Hepatocyte (in vitro differentiated cells): Measurements from ENCODE around the gene CNKSR1.

Experiments
- CTCF ChIP-seq: fragments of 200-600 bp; sonication (generic); IDR thresholded peaks from 2 replicates; pipeline ENCODE4 v1.5.1; 2016; ENCODE audit warnings: antibody characterized with exemption, mild to moderate bottlenecking; ENCODE audit not compliant: poor library complexity
- EZH2 ChIP-seq: fragments of 200-600 bp; sonication (generic); IDR thresholded peaks from 2 replicates; pipeline ENCODE4 v1.6.1; 2016; ENCODE audit warnings: antibody characterized with exemption, mild to moderate bottlenecking, borderline replicate concordance
- EZH2phosphoT487 ChIP-seq: fragments of 200-600 bp; sonication (generic); IDR thresholded peaks from one replicate; pipeline ENCODE4 v1.6.1; 2018; ENCODE audit warnings: antibody characterized with exemption, mild to moderate bottlenecking, low read depth, moderate library complexity; ENCODE audit not compliant: unreplicated experiment, severe bottlenecking

GRCh38 chr1:26169669-26170471, 7.4 kb upstream of the CNKSR1 start, which contains the start of gene ZNF593:
- TF ChIP-seq CTCF (peak; percentile 94), EZH2 (no peak), EZH2phosphoT487 (no peak)
